ENCODE measurements around the gene MYBBP1A.

Gene MYBBP1A

GRCh38 chr17:4498461-4499397 is 56.5 kb downstream of the MYBBP1A start, which contains the start of gene SPNS2:
TSS of gene SPNS2 (plus strand) at chr17:4498881. CDS start at chr17:4499048, 167 bp downstream.
- DNase-seq: no peak

DNA sequence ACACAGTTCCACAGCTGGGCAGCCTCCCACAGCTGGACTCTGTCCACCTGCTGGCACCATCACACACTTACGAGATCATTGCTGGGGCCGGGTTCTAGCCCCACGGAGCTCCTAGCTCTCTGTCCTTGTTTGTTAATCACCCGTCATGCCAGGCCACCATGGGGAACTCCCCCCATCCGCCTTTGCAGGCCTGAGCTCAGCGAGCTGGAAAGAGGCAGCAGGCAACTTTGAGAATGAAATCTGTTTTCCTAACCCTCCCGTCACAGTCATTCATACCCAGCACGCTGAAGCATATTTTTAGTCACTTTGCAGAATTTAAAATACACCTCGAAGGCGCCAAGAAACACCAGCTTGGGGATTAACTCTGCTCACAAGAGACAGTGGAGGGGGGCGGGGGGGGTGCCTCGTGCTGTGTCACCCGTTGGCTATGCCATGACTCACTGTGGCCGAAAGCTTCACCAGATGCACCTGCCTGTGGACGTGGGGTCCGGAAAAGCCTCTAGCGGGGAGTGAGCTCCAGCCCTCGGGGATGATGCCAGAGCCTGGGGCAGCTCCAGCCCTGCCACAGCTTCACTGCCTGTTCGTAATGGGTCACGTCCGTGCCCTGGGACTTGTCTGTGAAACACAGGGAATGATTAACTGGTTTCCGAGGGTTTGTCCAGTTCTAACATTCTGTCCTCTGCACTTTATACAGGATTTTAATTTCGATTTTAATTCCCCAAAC is 57.9 kb downstream of the MYBBP1A start:
- no peak for DNase-seq

- DNase-seq: no peak
Measured at GRCh38 chr17:4492721-4493561, 62.2 kb downstream of the MYBBP1A start.

DNA sequence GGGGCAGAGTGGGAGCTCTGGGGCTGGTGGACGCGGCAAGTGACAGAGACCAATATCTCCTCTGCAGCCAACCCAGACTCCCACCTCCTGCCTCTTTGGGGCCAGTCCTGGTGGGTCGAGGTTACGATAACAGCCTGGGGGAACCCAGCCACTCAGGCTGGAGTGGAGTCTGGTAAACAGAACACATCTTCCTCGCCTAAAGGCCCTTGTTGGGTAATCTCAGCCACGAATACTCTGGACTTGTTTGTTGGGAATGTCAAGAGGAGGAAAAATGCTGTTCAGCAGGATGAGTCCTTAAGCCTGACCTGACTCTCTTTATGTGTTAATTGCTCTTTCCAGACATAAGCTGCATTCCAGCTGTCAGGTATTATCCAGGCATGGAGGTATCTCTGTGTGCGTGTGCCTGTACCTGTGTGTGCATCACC is 64.5 kb downstream of the MYBBP1A start:
- no peak for DNase-seq

DNA sequence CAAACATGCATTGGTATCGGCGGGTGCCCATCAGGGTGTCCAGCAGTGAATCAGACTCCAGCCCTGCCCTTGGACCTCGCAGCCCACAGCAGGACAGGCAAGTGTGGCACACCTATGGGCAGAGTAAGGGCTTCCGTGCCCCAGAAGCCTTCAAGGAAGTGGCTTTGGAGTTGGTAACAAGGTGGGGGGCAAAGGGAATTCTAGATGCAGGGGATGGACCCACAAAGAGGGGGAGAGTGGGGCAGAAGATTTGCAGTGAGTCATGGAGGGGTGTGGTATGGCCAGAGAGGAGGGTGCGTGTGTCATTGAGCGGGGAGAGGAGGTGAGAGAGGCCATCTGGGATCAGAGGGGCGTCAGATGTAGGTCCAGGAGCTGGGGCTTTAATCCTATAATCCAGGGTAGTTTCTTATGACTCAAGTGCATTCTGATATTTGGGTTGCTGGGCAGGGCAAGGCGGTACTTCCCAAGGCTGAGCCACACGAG is 65.0 kb downstream of the MYBBP1A start:
- no peak for DNase-seq

DNA sequence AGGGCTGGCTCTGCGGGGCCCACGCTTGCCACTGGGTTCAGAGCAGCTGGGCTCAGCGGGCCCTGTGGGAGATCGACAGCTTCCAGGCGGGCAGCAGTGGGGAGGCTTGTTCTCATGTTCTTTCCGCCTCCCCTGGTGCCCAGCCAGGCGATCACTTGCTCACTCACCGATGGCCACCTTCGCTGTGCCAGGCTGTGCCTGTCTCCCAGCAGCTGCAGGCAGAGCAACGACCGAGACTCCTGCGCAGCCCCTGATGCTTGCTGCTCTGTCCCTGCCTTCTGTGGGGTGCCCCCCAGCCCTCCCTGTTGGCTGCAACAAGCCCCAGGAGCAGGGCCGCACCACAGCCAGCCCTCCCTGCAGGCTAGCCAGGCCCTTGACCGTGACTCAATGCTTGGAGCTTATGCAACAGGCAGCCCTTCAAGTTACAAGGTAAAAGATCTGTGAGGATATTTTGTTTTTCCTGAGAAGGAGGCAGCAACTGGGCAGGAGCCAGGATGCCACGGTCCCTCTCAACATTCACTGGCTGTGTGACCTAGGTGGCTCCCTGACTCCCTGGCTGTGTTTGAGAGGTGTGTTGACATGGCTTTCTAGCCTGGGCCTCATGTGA is 66.1 kb downstream of the MYBBP1A start:
- no peak for DNase-seq

Measured in NCI-H1417 treated with DMSO at 0.1 percent for 48 hours (cell line).